Stimulated activated CD8-positive, alpha-beta memory T cell treated with anti-CD3 and anti-CD28 coated beads, Interleukin-15, amount 100 ng/mL, for 4 hours (primary cell): ENCODE measurements around the gene LRP1B.

Source experiments
- DNase-seq, 2 donors: peaks; one replicate each; pipeline ENCODE4 v3.0.0-alpha.2; 2020; ENCODE audit warnings: low read depth in 2 of 2

The LRP1B gene

DNA sequence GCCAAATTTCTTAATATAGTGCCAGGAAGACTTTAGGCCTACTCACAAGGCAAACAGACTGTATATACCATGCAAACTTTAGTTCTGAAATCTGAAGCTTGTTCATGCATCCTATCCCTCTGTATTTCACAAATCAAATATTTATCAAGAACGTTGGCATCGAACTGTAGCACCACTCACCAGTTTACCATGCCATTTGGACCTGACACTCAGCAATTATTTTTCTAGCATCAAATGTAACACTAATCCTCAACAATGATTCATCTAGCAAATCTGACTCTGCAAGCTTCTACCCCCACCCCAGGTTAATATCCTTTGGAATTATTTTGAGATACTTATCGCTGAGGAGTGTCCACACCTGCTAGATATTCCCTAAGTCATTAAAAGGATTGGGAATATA is 1506.6 kb downstream of the LRP1B start:
- DNase-seq, result no peak

DNA sequence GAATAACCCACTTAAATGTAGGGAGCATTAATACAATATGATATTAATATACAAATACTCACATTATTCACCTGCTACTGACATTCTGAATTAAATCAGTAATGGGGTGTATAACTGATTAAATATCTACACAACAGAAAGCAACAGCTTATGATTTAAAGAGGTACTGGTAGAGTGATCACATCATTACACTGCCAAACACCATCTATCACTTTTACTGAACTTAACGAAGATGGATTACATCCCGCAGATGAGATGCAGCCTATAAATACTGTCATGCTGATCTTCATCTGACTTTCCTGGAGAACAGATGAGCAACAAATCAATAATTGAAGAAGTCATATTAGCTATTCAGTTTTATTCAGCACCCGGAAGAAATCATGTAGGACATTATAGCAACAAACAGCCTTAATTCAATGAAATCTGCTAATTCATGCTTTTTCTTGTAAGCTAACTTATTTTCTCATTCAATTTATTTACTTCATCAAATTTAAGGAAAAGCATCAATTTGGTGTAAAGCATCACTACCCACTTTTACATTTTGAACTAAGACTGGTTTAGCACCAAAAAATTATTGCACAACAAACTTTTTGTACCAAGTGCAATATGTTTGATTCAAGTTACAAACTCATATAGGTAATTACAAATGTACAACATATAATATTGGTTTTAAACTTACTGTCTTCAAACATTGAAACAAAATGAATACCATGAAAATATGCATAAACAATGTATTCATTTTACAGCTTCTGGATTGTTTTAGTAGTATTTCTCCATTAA is 1509.0 kb downstream of the LRP1B start:
- DNase-seq, result no peak

DNA sequence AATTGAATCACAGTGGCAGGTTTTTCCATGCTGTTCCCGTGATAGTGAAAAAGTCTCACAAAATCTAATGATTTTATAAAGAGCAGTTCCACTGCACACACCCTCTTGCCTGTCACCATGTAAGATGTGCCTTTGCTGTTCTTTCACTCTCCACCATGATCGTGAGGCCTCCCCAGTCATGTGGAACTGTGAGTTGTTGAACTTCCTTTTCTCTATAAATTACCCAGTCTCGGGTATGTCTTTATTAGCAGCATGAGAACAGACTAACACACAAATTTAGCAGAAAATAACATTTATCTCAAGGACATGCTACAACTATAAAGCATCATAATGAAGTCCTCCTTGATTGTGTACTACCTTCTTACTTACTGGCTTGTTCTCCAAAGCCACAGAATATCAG is 1526.0 kb downstream of the LRP1B start:
- no peak for DNase-seq

DNA sequence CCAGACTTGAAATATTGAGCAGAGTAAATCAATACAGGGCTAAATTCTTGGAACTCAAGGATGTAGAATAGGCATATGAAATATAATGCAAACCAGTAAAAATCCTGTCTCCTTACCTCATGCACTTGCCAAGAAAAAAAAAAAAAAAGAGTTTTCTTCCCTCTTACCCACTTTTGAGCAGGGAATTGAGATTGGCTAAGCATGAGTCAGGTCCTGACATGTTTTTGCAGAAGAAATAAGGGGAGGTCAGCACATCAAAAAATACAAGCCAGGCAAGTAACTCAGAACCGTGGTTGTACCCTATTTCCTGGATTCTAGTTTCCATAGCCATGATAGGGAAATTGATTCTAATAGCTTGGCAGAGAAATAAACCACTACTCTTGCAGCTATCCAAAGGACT is 1526.7 kb downstream of the LRP1B start:
- no peak for DNase-seq

DNA sequence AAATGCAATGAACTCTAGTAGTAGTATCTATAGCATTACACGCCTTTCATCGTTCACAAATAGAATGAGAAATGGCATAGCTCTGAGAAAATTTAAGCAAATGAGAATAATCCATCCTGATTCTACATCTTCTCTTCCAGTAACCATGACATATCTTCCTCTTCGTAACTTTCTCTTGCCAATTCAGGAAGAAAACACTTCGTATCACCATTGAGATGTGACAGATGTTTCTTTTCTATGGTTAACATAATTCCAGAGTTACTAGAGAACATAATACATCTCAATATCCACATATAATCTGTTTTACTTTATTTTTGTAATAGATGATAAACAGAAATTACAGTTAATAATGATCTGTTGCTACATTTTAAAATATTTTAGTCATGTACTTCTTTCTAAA is 1527.4 kb downstream of the LRP1B start:
- no peak for DNase-seq

DNA sequence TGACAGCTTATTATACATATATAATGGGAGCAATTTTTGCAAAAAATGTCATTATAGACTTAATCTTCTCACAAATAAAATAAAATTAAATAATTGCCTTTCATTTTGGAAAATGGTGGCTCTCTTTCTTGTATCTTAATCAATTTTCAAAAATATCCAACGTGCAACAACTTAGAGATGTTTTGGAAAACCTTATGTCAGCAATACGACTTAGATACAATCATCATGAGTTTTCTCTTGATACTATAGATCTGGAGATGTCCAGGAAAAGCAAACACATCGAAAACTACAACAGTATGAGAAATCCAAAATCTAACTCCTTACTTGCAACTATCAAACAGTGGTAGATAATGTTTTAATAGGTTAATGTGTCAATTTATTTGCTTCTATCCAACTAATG is 1529.0 kb downstream of the LRP1B start:
- no peak for DNase-seq

DNA sequence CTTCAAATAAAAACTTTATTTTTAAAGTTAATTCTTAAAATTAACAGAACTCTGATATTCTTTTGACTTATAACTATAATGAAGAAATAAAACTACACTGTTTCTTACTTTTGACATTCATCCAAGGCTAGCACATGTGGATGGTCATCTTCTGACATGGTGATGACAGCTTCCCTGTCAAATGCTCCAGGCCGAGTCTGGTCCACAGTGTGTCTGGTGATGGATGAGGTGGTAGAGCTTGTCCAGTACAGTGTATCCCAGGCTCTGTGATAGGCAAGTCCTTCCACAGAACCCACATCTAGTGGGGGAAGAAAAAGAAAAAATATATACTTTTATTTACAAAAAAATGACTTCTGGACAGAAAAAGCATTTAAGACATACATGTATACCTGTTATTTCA is 1529.5 kb downstream of the LRP1B start:
- DNase-seq, result no peak

DNA sequence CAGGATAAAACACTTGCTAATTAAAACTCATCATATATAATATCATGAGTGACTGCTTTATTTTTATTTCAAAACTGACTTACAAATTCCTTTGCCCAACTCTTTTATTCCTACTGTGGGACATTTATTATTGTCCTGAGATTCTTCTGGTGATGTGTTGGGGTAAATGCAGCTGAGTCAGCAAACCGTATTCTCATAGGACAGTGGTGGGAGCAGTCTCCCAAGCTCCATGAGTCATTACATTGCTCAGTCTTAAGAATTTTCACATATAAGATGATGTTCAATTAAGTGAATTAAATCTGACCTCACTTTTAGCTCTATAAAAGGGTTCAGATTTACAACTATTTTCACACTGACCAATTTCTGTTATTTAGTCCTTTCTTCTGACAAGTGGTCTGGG is 1530.7 kb downstream of the LRP1B start:
- no peak for DNase-seq

DNA sequence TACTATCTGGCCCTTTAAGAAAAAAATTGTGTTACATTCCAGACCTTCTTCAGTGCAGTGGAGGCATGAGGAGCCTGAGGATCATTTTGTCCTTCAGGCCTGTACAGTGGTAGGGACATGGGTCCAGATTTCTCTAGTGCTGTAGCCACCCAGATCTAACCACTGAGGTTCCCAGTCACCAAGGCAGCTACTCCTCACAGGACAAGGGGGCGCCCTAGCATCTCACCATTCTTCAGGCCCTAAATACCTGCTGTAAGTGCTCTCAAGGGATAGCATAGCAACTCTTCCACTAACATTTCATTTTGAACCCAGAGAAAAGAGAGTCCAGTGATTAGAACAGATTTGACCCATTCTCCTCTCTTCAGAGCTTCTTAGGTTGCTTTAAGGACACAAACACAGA is 1533.0 kb downstream of the LRP1B start:
- DNase-seq, result no peak

DNA sequence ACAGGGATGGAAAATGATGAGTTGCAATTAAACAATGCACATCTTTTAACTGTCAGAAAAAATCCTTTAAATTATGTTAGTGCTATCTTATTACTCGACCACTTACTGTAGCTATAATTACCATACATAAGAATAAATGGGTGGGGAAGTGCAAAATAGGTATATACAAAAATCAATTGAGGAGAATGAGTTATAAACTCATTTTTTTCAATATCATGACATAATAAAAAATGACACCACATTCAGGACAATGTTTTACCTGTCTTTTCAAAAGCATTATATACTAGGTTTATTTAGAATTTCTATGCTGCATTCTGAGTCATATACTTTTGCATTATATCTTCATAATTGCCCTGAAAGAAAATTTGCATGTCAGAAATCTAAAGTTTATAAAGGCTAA is 1533.6 kb downstream of the LRP1B start:
- DNase-seq, result no peak

DNA sequence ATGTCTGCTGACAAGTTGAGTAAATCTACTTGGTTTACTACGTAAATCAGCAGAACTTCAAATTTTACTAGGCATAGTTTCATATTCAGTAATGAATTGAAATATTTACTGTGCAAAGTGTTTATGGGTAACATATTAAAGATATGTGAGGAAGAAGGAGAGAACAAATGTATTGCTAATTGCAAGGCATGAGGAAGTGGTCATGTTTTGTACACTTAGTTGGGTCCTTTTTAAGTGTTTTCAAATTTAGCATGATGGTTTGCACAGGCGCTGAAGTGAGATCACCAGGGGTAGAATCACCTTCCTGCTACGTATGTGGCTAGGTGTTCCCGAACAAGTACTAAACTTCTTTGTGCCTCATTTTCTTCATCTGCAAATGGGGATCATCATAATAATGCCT is 1534.4 kb downstream of the LRP1B start:
- no peak for DNase-seq

DNA sequence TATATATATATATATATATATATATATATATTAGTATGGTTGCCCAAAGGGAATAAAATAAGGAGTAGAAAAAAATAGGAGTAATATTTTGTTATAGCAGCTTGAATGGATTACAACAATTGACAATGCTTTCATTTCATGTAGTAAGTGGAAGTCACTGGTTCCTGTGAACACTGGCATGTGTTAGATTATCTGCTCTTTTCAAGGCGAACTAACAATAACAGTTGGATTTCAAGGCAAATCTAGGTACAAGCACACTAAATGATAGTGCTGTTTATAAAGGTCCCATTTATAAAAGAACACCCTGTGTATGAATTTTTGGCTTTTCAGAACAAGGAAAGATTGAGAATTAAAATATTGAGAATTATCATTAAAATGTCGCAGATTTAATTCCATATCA is 1535.7 kb downstream of the LRP1B start:
- DNase-seq, result no peak

DNA sequence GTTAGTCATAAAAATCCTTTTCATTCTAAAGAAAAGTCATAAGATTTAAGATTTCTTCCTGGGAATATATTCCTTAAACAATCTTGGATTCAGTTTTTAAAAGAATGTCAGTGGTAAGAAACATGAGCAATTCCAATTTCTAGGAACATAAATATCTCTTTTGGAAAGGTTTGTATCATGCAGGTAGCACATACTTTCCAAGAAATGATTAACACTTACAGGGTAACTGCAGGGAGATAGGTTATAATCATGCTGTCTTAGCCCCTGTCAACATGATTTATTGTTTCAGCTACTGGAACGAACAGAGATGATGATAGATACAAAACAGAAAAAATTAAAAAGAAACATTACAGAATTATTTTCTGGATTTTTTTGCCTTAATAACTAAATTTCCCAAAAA is 1537.7 kb downstream of the LRP1B start:
- no peak for DNase-seq

DNA sequence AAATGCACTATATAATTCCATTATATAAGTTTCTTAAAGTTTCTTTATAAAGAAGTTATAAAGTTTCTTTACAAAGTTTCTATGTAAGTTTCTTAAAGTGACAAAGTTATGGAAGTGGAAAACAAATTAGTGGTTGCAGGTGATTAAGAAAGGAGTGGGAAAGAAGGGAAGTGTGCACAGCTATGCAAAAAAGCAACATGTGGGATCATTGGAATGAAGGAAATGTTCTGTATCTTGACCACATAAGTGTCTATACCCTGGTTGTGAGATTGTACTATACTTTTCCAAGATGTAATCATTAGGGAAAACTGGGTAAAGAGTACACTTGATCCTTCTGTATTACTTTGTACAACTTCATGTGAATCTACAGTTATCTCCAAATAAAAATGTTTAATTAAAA is 1541.1 kb downstream of the LRP1B start:
- DNase-seq, result no peak

DNA sequence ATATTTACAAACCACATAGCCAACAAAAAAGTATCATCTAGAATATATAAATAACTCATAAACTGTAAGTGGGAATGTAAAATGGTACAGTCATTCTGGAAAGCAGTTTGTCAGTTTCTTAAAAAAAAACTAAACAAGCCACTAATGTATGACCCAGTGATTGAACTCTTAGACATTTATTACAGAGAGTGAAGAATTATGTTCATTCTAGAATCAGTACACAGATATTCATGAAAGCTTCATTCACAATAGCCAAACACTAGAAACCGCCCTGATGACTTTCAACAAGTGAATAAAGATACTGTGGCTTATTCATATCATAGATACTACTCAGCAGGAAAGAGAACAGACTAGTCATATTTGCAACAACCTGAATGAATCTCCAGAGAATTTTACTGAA is 1541.5 kb downstream of the LRP1B start:
- DNase-seq, result no peak

DNA sequence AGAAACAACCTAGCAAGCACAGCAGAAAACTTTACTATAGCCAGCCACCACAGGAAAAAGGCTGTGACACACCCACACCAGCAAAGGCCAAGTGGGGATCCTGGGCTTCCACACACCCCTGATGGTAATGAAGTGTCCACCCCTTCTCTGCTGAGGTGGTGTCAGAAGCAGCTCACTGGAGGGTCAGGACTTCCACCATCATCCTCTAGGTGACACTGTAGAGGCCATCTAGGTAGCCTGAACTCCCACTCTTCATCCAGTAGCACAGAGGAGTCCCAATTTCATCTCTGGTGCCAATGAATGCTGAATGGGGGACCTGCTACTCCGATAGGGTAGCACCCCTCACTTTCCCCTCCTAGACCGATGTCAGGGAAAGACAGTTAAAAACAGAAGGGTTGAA is 1544.4 kb downstream of the LRP1B start:
- DNase-seq, result no peak

DNA sequence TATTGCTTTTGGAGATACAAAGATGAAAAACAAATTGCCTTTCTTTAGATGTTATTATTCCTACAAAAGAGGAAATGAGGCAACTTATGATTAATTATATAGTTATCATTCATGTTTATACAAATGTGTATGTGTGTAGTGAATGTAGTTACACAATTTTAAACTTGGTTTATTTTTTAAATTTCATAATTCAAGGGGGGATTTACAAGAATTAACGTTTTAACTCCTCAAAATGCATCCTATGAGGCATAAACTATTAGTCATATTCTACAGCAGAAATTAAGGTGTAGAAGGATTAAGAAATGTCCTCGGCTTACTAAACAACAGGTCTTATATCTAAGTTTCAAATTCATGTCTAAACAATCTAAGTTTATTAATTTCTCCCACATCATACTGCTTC is 1545.8 kb downstream of the LRP1B start:
- DNase-seq, result no peak

DNA sequence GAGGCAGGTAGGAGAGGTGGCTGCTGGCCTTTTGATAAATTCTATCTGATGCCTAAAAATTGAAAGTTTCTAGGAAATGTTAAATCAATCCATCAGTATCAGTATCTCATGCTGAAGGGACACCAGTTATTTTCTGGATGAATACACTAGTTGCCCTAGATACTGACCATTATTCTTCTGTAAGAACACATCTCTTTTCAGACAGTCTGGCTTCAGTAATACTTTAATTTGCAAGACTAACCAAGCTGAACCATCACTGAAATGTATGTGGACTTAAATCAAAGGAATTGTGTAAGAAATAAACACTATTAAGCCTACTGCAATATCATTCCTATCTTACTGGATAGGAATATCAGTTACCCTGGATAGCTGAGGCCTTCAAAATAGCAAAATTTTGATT is 1546.3 kb downstream of the LRP1B start:
- DNase-seq, result no peak

DNA sequence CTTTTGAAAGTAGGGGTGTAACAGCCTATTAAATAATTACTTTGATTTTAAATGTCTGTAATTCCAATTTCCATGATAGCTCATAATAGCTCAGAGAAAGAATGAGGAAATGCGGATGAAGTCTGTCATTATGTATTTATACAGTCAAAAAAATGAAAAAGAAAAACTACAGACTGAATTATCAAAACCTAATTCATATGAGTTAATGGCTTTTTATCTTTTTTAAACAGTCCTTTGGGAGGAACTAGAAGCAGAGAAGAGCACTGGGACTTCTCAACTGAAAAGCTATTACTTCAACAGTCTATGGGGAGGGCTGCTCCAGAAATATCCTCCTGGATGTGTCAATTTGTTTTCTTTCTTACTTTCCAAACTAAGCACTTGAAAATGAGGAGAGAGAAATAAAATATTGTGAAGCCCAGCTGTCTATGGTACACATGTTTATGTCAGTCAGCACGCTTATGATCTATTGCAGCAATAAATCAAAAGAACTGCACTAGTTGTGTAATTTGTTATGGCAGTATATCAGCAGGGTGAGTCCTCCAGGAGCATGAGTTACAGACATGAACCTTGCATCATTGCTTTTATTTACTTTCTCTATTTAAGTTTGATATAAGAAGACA is 1550.2 kb downstream of the LRP1B start:
- no peak for DNase-seq

DNA sequence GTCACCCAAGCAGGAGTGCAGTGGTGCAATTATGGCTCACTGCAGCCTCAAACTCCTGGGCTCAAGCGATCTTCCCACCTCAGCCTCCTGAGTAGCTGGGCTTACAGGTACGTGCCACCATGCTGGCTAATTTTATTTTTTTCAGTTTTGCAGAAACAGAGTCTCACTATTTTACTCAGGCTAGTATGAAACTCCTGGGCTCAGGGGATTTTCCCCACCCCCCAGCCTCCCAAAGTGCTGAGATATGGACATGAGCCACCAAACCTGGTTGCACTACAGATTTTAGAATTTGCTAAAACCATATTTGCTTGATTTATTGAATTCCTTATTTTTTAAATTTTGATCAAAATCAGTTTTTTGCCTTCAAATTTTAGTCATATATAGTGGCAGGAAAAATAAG is 1553.4 kb downstream of the LRP1B start:
- DNase-seq, result no peak

DNA sequence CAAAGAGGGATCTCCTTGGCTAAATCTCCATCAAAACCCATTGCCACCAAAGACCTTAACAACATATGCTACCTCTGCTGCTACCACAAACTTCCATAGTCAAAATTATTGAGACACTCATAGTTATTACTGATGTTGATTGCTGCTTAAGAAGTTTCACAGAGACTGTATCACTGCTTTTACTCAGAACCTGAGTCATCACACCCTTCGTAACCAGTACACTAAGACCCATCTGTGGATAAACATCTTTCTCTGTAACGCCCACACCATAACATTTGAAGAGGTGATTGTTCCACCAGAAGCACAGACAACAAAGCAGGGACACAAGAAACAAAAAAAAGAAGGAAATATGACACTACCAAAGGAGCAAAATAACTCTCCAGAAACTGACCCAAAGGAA is 1563.1 kb downstream of the LRP1B start:
- no peak for DNase-seq

DNA sequence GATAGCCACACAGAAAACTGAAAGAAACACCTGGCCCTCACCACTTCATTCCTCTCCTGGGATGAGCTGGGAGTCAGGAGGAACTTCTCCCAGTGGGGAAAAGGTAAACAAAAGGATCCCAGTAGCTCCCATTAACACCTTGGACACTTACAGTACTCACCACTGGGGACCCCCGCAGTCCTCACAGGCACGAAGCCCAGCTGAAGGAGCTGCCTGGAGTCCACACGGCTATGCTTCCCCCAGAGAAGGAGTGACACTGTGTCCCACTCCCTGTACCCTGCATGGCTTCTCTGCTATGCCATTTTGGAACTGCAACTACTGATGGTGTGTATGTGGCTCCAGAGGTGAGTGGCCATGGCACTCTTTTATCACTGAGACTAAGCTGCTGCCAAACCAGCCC is 1565.1 kb downstream of the LRP1B start:
- DNase-seq, result no peak

DNA sequence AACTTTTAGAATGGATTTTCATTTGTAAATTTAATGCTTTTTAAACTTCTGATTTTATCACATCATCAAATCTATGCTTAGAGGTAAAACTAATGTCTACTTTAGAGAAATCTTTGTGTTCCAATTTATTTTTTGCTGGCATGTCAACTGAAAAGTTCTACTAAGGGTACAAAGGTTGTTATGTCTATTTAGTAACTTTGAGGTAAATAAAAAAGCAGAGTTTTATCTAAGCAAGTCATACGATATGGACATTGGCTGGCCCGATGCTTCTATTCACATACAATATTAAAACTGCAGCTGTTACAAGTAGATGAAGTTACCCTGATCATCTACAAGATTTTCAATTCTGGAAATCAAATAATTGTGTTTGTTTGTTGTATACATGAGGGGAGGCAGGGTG is 1575.1 kb downstream of the LRP1B start:
- DNase-seq, result no peak

DNA sequence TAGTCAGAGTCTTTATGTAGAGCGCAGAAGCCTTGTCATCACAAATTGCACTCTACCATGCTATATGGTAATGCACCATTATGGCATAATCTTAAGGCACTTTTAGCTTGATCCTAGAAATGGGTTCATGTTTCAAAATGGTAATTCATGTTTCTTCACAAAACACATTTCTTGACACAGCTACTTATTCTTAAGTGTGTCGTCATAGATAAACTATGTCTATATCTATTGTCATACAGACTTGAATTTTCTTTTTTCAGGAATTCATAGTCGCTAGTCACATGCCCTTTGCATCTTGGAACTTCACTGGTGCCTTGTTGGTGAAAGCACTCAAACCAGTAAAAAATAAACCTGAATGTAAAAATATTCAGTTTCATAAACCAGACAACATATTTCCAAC is 1578.2 kb downstream of the LRP1B start:
- no peak for DNase-seq
